ENCODE data around the gene FXYD4.

DNA sequence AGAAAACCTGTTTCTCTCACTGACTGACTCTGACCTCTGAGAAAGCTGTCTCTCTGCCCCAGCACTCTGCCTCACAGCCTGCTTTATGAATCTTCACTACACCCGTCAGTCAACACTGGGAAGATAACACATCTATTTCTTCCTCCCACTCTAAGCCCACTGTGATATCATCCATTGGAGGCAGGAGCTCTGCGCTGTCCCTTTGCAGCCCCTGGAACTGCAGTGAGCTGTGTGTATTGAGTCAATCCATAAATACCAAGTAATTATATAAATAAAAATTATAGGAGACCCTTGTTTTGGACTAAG is 17.2 kb upstream of the FXYD4 start:
- TF ChIP-seq EP300 (IDR thresholded peaks at IDR 0.05; ENCODE audit: low read depth), result no peak
- TF ChIP-seq, protein P1, sequence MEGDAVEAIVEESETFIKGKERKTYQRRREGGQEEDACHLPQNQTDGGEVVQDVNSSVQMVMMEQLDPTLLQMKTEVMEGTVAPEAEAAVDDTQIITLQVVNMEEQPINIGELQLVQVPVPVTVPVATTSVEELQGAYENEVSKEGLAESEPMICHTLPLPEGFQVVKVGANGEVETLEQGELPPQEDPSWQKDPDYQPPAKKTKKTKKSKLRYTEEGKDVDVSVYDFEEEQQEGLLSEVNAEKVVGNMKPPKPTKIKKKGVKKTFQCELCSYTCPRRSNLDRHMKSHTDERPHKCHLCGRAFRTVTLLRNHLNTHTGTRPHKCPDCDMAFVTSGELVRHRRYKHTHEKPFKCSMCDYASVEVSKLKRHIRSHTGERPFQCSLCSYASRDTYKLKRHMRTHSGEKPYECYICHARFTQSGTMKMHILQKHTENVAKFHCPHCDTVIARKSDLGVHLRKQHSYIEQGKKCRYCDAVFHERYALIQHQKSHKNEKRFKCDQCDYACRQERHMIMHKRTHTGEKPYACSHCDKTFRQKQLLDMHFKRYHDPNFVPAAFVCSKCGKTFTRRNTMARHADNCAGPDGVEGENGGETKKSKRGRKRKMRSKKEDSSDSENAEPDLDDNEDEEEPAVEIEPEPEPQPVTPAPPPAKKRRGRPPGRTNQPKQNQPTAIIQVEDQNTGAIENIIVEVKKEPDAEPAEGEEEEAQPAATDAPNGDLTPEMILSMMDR (IDR thresholded peaks at IDR 0.05), result no peak
- TF ChIP-seq POLR2AphosphoS5 (IDR thresholded peaks at IDR 0.05), result no peak
- TF ChIP-seq POLR2A (IDR thresholded peaks at IDR 0.05), result no peak

Data from transverse colon (tissue), 4 donors.